Medulla oblongata (tissue), 1 donor: ENCODE data around the gene KYNU.
"Not testable (repeated sequence)": the region's sequence is repeated elsewhere in the genome, so short reads cannot be mapped to it uniquely, and the experiment has no call there.

Experiments
- DNase-seq: peaks from one replicate; pipeline ENCODE4 v3.0.0-alpha.2; 2015; ENCODE audit errors: extremely low spot score

The KYNU gene

DNA sequence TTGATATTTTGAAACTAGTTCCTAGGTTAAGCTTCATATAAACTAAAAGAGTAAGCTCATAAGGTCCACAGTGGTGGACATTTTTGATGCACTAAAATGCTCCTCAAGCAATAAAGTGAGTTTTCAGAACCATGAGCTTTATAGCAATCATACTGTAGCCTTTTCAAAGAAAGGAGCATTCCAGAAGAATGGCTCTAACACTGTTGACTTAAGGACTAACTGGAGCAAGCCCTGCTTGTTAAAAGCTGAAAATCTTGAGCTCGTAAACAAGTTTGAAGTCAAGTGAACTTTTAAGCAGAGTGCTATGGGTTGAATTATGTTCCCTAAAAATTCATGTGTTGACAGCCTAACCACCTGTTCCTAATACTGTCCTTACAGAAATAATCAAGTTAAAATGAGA is 38.0 kb downstream of the KYNU start:
- no peak for DNase-seq

DNA sequence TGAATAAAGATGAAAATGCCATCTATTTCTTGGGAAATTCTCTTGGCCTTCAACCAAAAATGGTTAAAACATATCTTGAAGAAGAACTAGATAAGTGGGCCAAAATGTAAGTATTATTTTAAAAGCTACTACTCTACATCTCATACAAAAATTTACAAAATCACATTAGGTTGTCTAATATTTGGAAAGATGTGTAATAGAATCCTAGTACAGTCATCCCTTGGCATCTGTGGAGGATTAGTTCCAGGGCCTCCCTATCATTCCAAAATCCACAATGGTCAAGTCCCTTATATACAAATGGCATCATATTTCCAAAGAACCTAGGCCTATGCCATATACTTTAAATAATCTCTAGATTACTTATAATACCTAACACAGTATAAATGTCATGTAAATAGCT is 41.2 kb downstream of the KYNU start:
- DNase-seq = no peak

DNA sequence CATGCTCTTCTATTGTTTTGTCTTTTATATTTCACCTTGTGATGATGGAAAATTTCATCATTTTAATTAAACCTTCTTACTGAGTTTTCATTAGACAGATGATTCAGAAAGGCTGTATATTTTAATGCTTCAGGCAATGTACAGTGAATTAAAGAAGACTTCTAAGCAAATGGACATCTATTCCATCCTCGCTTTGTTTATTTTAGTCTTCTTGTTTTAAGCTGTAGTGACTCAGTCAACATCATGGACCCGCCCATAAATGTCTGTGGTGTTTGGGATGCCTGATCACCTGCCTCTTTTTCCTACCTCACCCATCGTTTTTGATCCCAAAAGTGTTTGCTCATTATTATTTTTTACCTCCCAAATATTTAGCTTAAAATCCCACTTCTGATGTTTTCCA is 43.1 kb downstream of the KYNU start:
- DNase-seq = no peak

DNA sequence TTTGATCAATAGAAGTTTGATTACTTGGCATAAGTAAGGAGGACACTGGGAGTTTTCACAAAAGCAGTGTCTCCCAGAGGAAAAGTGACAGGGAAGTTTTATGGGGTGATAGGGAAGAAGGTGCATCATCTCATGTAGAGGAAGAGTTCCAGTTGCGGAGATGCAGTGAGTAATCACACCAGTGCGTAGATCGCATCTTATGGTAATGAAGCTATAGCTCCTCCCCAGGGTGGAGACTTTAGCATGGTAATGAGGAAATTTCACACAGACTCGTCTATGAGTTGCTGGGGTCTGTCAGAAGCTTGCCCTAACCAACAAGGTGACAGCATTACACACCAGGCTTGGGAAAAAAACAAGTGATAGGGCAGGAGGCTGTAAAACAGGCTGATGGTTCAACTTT is 49.0 kb downstream of the KYNU start:
- DNase-seq = no peak

DNA sequence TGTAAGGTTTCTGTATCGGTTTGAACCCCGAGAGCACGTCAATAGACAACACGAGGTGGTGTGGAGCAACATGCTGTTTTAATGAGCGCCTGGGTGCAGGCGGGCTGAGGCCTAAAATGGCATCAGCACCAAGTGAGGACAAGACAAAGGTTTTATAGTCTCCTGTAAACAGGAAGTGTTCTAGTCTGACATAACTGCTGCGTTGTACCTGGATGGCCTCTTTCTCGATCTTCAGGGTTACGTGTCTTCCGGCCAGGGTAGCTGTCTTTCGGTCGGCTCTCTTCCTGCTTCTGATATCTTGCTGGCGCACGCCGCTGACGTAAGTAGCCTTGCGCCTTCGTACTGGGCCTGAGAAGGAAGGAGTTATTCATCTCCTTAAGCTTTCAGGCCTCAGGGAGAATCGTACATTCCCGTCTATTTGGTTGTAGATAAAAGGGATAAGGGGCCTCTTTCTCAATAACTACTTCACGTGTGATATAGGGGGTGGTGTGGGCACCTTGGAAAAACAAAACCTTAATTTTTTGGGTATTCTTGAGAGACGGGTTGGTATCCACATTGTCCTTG is 53.5 kb downstream of the KYNU start:
- DNase-seq = no peak

DNA sequence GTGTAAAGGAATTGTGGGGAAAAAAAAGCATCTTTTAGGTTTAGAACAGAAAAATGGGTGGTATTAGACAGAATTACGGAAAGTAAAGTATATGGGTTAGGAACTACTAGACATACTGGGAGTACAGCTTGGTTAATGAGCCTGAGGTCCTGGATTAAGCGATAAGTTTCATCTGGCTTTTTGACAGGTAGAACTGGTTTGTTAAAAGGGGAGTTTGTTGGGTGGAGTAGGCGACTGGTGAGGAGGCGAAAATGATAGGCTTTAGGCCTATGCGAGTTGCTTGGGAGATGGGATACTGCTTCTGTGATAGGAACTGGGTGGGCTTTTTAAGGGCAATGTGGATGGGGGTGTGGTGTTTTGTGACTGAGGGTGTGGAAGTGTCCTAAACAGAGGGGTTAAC is 56.5 kb downstream of the KYNU start:
- no peak for DNase-seq

DNA sequence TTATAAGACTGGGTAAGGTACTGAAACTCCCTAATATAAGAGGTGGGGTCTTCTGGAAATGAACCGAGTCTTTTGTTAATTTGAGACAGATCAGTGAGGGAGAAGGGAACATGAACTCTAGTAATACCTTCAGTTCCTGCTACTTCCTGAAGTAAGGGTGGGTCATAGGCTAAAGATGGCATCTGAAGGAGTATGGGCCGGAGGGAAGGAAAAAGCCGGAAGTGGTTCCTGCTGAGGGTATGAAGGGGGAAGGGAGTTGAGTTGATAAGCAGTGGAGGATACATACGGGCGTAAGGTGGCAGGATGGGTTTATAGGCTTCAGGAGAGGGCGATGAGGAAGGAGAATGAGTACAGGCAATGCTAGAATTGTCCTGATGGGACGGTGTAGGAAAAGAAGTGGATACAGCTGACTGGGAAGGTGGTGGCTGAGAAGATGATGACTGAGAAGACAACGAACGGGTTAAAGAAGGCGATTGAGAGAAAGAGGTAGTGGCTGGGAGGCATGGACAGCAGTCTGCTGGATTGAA is 58.2 kb downstream of the KYNU start:
- no peak for DNase-seq

DNA sequence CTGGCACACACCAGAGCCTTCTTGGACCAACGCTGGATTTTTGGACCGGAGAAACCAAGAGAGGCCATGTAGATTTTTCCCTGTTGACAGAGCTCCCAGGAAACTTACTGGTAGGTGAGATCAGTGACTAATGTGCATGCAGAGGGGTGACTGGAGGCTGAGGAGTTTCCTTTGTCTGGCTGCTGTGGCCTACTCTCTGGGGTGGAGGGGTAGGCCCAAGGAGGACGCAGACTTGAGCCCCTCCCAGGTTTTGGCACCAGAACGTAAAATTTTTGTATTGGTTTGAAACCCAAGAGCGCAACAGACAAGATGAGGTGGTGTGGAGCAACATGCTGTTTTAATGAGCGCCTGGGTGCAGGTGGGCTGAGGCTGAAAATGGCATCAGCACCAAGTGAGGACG is 59.2 kb downstream of the KYNU start:
- no peak for DNase-seq

DNA sequence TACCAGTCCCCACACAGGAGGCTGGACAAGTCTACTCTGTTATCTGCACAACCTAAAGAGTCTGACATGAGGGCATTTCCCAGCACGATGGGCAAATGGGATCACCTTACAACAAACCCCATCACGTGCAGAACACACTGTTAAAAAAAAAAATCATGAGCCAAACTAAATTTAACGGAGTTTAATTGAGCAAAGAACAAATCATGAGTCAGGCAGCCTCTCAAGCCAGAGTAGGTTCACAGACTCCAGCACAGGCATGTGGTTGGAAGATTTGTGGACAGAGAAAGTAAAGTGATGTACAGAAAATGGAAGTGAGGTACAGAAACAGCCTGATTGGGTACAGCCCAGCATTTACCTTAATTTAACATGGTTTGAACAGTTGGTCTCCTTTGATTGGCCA is 59.9 kb downstream of the KYNU start:
- DNase-seq = no peak

DNA sequence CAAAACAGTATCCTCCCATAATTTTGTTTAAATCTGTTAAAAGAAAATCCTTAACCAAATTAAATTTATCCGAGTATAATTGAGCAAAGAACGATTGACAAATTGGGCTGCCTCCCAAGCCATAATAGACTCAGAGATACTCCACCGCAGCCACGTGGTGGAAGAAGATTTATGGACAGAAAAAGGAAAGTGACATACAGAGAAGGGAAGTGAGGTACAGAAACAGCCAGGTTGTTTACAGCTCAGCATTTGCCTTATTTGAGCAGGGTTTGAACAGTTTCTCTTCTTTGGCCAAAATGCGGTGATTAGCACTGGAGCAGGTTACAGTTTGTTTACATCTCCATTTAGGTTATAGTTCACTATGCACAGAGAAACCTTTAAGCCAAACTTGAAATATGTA is 60.8 kb downstream of the KYNU start:
- no peak for DNase-seq

DNA sequence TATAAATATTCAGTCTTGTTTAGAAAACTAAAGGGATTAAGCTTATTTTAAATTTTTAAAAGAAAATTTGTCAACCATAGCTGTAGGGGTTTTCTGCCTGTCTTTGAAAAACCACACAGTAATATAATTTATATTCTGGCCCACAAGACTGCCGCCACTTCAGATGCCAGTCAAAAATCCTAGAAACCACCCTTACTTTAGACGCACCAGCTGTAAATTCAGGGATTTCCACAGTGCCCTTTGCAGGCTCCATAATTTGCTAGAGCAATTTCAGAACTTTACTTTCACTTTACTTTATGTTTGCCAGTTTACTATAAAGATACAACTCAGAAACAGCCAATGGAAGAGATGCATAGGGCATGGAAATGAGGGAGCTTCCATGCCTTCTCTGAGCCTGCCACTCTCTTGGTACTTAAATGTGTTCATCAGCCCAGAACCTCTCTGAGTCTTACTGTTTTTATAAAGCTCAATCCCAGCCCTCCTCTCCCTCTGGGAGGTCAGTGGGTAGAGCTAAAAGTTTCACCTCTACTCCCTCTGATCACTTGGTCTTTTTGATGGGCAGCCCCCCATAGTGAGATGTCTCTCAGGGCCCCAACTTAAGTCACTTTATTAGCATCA is 63.3 kb downstream of the KYNU start:
- DNase-seq = no peak

DNA sequence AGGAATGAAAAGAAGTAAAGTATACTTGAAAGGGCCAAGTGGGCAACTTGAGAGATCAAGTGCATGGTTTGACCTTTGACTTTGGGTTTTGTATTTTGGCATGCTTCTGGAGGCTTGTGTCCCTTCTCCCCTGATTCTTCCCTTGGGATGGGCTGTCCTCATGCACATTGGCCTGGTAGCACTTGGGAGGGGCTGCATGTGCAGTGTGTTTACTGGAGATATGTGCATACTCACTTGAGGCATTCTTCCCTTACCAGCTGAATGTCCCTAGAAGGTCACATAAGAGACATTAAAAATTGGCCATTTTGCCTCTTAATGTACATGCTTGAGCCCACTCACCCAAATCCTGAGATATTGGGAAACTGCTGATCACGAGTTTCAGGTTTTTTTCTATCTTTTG is 65.2 kb downstream of the KYNU start:
- DNase-seq = no peak

DNA sequence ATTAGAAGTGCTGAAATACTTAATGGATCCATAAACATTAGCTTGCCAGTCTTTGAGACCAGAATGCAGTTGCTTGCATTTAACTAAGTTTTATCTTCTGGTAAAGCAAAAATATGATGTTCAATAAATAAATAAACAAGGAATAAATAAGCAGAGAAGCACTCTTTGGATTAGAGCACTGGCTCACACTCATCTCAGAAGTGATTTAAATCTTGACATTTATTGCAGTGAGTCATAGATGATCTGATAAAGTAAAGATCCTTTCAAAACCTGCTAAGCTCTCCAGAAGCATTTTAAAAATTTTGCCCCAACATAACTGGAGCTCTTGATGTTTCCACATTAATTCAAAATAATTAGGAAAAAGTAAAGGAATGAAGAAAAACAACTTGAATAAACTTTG is 66.8 kb downstream of the KYNU start:
- no peak for DNase-seq

DNA sequence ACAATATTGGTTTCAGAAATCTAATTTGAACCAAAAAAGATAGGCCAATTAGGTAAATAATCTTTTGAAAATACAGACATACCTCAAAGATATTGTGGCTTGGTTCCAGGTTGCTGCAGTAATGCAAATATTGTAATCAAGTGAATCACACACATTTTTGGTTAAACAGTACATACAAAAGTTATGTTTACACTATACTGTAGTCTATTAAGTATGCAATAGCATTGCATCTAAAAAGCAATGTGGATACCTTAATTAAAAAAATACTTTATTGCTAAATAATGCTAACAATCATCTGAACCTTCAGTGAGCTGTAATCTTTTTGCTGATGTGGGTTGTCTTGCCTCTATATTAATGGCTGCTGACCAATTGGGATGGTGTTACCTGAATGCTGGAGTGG is 67.3 kb downstream of the KYNU start:
- DNase-seq = no peak

DNA sequence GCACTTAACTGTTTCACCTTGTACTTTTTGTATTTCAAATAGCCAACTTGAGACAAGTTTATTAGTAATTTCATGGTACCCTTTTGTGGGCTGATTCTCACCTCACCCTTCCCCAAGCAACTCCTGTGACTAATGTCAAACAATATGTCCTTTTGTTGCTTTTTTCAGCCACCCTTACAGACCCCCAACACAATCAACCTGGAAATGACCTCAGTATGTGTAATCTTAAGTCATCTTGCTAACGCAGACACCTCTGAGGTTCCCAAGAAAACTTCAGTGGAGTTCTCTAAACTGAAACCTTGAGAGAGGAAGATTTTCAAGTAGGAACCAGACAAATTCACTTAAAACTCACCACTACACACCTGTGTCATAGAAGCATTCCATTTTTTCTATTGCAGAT is 69.5 kb downstream of the KYNU start:
- DNase-seq = no peak

DNA sequence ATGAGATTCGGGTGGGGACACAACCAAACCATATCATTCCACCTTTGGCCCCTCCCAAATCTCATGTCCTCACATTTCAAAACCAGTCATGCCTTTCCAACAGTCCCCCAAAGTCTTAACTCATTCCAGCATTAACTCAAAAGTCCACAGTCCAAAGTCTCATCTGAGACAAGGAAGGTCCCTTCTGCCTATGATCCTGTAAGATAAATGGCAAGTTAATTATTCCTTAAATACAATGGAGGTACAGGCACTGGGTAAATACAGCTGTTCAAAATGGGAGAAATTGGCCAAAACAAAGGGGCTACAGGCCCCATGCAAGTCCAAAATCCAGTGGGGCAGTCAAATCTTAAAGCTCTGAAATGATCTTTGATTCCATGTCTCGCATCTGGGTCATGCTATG is 71.3 kb downstream of the KYNU start:
- not testable (repeated sequence) for DNase-seq

DNA sequence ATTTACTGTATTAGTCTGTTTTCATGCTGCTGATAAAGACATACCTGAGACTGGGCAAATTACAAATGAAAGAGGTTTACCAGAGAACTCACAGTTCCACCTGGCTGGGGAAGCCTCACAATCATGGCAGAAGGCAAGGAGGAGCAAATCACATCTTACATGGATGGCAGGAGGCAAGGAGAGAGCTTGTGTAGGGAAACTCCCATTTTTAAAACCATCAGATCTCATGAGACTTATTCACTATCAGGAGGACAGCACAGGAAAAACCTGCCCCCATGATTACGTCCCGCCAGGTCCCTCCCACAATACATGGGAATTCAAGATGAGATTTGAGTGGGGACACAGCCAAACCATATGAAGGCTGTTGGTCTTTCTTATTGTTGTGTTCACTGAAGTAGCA is 72.9 kb downstream of the KYNU start:
- DNase-seq = not testable (repeated sequence)

DNA sequence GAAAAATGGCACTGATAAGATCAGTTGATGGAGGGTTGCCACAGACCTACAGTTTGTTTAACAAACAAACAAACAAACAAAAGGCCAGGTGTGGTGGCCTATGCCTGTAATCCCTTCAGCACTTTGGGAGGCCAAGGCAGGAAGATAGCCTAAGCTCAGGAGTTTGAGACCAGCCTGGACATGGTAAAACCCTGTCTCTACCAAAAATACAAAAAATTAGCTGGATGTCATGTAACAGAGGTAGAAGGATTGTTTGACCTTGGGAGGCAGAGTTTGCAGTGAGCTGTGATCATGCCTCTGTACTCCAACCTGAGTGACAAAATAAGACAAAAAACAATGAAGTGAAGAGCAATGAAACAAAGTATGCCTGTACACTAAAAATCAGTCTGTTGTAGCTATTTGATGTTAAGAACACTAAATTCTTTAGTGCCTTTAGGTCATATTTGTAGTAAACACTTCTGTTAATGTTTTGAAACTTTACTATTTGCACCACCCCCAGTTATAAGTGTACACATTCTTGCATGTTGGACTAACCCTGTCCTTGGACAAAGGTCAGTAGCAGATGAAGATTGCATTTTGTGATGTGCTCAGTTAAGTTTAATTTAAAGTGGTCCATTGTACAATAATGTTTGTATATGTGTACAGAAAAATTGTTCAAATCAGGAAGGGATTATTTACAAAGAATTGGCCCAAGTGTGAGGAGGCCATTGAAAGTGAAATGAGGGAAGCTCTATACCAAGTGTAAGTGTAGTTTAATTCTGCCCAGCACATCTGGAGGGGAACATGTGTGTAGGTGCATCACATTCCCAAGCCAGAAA is 73.9 kb downstream of the KYNU start:
- no peak for DNase-seq

DNA sequence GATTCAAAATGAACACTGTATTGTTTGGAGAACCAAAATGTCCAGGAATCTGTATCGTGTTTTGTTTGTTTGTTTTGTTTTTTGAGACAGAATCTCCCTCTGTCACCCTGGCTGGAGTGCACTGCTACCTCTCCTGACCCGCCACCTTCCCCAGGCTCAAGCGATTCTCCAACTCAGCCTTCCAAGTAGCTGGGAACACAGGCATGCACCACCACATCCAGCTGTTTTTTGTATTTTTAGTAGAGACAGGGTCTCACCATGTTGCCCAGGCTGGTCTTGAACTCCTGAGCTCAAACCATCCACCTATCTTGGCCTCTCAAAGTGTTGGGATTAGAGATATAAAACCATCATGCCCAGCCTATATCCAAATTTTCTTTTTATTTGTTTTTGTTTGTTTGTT is 74.6 kb downstream of the KYNU start:
- DNase-seq = no peak

DNA sequence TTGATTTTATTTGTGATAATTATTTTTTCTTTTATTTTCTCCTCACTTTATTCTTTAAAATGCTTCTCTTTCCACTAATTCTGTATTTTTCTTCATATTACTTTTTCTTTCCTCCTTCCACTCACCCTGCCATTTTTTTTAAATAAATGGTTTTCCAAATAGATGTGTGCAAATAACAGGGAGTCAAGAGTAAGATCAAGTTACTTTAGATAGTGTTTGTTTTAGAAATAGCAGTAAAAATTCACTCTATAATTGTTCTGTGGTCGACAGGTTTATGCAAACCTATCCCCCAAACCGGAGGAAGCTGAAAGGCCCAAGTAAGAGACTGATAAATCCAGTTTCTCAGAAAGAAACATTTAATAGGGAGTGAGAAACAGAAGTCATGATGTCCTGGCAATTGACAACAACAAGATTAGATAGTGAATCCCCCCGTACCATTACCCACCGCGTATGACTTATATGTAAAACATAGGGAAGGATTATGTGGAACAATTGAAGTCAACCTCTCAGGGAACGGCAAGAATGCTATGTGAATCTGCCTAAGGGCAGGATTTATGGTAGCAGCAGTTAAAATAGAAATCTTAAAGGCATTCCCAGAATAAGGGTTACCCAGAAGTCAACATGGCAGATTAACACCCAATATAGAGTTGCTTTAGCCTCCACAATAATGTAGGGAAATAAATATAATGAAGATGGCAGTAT is 75.5 kb downstream of the KYNU start:
- no peak for DNase-seq

DNA sequence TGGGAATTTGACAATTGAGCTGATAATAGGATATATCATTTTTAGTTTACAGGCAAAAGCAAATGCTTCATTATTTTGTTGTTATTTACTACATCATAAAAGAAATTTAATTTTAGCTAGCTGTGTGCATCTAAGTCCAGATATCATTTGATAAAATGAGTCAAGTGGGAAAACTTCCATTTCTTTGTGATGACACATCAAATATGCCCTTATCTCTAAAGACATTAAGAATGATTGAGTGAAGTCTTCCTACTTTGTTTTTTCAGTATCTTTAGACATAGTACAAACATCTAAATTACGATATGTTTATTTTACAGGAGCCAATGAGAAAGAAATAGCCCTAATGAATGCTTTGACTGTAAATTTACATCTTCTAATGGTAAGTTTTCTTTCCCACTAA is 77.0 kb downstream of the KYNU start:
- DNase-seq = no peak

DNA sequence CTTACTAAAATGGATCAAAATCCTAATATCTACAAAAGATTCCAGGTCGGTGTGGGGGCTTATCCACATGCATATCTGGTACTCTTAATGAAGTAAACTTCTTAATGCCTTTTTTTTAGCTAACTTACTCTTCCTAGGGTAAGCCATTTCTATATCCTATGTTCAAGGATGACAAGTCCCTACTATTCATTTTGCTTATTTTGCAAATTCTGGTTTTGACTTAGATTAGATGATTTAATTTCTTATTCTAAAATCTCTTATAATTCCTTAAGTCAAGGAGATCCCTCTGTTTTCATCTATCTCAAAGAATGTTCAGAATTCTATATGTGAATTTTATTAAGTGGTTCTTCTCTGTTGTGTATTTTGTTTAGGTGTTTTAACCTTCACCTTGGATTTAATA is 79.7 kb downstream of the KYNU start:
- DNase-seq = no peak

DNA sequence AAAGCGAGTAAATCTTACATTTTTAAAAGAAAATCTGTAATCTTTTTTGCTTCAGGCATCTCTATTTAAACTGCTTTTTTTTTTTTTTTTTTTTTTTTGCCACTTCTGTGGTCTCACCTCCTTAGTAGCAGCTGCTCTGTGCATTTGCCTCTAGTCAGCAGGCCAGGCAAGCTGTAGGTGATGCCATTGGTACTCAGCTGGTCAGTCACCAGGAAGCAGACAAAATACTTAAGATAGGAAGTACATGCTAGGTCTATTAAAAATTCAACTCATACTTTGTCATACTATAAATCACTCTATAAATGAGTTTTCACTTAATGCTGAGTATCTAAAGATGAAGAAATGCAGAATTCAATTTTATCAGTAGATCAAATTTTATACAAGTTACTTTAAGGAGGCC is 83.7 kb downstream of the KYNU start:
- DNase-seq = no peak
